GM15510 (cell line): Measurements from ENCODE around the gene CRAT.

Experiments used
- POLR2A ChIP-seq: IDR thresholded peaks from 3 replicates; pipeline ENCODE4 v1.6.1; 2011; ENCODE audit warnings: borderline replicate concordance; ENCODE audit not compliant: insufficient read length; ENCODE audit errors: extremely low read depth

CRAT gene

GRCh38 chr9:129089246-129089645 is 21.3 kb downstream of the CRAT start:
- TF ChIP-seq POLR2A, result no peak

GRCh38 chr9:129084087-129084486 is 26.5 kb downstream of the CRAT start:
- TF ChIP-seq POLR2A, result no peak

- peak; percentile 37 for TF ChIP-seq POLR2A
Observed at GRCh38 chr9:129081388-129081904, 29.1 kb downstream of the CRAT start.

- TF ChIP-seq POLR2A, result peak; percentile 78
Observed at GRCh38 chr9:129080601-129081387, 29.8 kb downstream of the CRAT start, which contains the start of gene DOLPP1. DOLPP1 (plus strand) TSS chr9:129081111; CDS start chr9:129081132, 21 bp downstream.

GRCh38 chr9:129080298-129080600 is 30.3 kb downstream of the CRAT start:
- no peak for TF ChIP-seq POLR2A

- TF ChIP-seq POLR2A, result no peak
Observed at GRCh38 chr9:129079829-129080228, 30.8 kb downstream of the CRAT start.

GRCh38 chr9:129078691-129079503 is 31.7 kb downstream of the CRAT start:
- no peak for TF ChIP-seq POLR2A

- no peak for TF ChIP-seq POLR2A
Observed at GRCh38 chr9:129077236-129077635, 33.4 kb downstream of the CRAT start.

GRCh38 chr9:129076640-129077037 is 34.0 kb downstream of the CRAT start:
- TF ChIP-seq POLR2A, result no peak

- TF ChIP-seq POLR2A, result no peak
Observed at GRCh38 chr9:129075996-129076639, 34.5 kb downstream of the CRAT start.

- TF ChIP-seq POLR2A, result no peak
Observed at GRCh38 chr9:129074106-129074505, 36.5 kb downstream of the CRAT start.

- TF ChIP-seq POLR2A, result no peak
Observed at GRCh38 chr9:129073404-129073803, 37.2 kb downstream of the CRAT start.

GRCh38 chr9:129072171-129072570 is 38.4 kb downstream of the CRAT start:
- TF ChIP-seq POLR2A, result no peak

- no peak for TF ChIP-seq POLR2A
Observed at GRCh38 chr9:129071526-129072126, 39.0 kb downstream of the CRAT start.
